GM21423 (cell line): ENCODE data around the gene PWWP2B.
A peak's percentile ranks its signal among the peaks of the same experiment; 100 is the strongest.

Experiments
- ATAC-seq: cut with Tn5 transposase; IDR thresholded peaks from one replicate; pipeline ENCODE4 v1.9.1; 2021; ENCODE audit warnings: mild to moderate bottlenecking, moderate library complexity; ENCODE audit not compliant: unreplicated experiment

Gene PWWP2B

GRCh38 chr10:132393695-132394181 lies 3.3 kb upstream of the PWWP2B start:
- ATAC-seq = no peak

DNA sequence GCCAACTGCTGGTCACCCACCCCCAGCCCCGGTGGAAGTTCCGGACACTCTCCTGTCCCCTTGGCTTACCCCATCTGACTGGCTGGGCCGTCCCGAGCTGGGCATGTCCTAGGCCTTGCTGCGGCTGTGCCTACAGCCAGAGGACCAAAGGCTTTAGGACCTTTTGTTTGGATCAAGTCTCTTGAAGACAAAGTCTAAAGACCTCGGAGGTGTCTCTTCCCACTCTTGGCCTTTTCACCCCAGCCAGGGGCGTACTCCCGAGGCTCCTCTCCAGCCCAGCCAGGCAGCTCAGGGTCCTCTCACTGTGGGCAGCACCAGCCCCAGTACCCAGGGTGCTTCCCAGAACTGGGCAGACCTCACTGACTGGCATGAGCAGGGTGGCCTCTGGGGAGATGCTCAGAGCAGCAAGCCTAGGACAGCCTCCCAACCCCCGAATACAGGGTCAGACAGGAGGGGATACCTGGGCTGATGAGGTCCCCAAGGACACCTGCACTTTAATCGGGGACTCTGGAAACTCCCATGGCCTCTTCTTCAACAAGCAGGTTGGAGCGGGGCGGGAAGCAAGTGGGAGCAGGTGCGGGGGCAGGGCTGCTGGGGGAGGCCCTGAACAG lies 2.7 kb upstream of the PWWP2B start:
- no peak for ATAC-seq

GRCh38 chr10:132394936-132395703 lies 1.9 kb upstream of the PWWP2B start:
- no peak for ATAC-seq

- peak; percentile 8 for ATAC-seq
Observed at GRCh38 chr10:132395704-132396493, 1.1 kb upstream of the PWWP2B start.

GRCh38 chr10:132396494-132397035 lies 435 bp upstream of the PWWP2B start:
- ATAC-seq = peak; percentile 49

GRCh38 chr10:132397671-132398565 lies 918 bp downstream of the PWWP2B start:
- no peak for ATAC-seq

DNA sequence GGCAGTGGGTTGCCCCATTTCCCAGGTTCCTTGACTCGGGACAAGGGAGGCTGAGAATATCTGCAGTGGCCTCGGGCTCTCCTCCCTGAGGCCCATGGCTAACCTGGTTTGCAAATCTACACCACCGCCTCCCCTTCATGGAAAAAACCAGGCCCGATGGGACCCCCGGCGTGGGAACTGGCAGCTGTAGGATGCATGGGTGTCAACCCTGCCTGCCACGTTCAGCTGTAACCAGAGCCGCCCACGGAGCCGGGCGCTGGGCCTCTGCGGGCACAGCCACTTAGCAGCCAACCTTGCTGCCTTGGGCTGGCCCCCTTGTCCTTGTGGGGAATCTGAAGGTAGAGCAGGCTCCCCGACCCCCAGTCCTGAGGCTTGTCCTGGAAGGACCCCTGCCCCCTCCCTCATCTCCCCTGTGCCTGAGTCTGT lies 1.6 kb downstream of the PWWP2B start:
- ATAC-seq = no peak

- ATAC-seq = no peak
Observed at GRCh38 chr10:132399117-132400035, 2.4 kb downstream of the PWWP2B start.

- no peak for ATAC-seq
Observed at GRCh38 chr10:132400041-132400546, 3.1 kb downstream of the PWWP2B start.

DNA sequence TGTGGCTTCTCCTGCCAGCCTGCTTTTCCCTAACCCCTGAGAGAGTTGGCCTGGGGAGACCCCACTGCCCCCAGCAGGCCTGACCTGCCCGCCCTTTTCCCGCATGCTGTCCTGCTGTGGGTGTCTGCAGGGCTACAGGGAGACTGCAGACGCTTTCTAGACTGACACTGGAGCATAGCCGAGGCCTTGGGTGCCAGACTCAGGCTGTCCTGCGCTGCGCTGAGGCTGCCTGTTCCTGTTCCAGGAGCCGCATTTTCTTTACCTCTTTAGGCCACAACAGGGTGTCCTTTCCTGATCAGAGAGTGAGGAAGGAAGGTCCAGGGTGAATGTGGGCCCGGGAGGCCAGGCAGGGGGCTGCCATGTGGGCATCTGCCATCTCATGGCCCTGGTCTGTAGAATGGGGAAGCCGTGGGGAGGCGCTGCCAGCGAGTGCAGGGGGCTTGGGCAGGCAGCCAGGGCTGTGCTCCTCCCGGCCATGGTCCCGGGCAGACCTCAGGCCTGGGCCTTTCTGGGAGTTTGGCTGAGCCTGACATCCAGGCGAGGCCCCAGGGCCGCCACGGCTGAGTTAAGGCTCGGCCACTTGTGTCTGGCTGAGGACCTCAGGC lies 3.6 kb downstream of the PWWP2B start:
- ATAC-seq = no peak

DNA sequence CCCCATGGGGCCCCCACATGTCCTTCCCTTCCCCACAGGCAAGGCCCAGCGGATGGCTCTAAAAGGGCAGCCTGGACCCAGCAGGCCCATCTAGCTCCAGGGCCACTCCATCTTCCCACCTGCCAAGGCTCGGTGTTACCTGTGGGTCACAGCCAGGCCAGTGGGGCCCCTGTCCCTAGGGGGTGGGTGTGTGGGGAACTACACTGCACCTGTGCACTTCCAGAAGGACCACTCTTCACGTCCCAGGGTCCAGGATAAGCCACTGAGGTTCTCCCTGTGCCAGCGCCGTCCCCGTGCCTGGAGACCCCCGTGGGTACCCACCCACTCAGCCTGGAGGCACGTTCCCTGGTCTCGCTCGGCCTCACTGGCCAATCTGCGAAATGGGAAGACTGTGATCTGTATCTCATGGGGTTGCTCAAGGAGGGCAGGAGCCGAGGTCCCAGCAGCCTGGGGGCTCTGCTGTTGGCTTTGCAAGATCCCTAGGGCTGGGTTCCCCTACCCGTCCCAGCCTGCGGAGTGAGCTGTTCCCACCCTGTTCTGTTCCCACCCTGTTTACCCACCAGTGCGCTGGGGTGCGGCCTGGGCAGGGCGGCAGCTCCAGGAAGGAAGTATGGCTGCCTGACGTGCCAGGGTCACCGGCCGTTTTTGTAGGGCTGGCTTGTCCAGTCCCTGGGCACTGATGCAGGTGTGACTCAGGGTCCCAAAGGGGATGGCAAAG lies 4.6 kb downstream of the PWWP2B start:
- ATAC-seq = no peak

DNA sequence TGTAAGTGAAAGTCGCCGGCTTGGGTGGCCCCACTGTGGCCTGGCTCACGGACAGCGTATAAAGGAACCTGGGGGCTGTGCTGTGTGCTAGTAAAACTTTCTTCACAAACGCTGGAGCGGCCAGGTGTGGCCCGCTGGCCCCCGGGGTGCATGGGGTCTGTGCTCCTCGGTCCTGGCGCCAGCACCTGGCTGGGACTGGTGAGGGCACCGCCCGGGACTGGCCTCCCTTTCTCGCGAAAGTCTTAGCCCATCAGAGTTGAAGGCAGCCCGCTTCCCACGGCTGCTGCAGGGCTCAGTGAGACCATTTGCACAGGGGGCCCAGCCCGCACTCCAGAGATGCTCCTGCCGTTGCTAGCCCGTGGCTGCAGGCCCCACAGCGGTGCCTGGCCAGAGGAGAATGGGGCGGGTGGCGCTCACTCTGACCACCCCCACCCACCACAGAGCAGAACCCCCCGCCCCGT lies 5.8 kb downstream of the PWWP2B start:
- no peak for ATAC-seq

DNA sequence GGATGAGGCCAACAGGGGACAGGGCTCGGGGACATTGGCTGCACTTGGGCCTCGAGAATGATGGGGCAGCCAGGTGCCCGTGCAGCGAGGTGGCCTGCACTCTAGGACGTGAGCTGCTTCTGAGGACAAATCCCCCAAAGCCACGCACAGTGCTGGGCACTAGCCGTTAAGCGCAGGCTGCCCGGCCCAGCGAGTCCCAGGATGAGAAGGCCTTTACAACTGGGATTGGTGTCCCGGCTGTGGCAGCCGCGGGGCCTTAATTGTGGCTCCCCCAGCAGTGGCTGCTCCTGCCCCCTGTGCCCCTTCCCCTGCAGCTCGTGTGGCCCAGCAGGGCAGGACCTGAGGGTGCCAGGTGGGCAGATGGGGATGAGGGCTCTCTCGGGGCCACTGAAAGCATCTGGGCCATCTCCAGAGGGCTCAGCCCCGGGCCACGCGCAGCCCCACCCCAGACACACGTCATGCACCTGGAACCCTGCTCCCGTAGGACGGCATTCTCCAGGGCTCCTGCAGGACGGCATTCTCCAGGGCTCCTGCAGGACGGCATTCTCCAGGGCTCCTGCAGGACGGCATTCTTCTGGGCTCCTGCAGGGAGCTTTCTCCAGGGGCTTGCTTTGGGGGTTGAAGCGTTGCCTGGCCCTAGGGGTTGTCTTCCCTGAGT lies 6.6 kb downstream of the PWWP2B start:
- ATAC-seq = no peak

DNA sequence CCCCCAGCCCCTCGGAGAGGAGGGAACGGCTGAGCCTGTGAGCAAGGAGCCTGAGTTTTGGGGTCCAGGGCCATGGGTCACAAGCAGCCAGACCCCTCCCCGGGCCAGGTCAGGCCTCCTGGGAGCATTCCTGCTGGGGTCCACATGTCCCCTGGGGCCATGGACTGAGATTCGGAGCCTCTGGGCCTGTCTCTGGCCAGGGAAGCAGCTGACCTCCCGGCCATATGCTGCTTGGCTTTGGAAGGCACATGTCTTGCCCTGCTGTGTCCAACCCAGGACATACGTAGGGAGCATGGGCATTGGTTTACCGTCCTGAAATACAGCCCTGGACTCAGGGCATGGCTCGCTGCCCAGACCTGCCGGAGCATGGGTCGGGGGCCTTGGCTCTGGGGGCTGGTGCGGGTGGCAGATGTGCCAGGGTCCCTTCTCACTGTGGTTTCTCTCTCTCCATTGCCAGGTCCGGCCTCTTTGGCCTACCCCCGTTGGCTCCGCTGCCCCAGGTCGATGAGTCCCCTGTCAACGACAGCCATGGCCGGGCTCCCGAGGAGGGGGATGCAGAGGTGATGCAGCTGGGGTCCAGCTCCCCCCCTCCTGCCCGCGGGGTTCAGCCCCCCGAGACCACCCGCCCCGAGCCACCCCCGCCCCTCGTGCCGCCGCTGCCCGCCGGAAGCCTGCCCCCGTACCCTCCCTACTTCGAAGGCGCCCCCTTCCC lies 7.3 kb downstream of the PWWP2B start:
- ATAC-seq = no peak

GRCh38 chr10:132404911-132405462 lies 8.0 kb downstream of the PWWP2B start:
- ATAC-seq = no peak

- ATAC-seq = no peak
Observed at GRCh38 chr10:132405463-132405991, 8.5 kb downstream of the PWWP2B start.
